Endothelial cell of umbilical vein (primary cell): ENCODE results near the gene SENP5. TPM values are rescaled to one million over a fixed set of nuclear protein-coding genes. Genes with fewer than 3 reads are reported as not detected.

Experiments
- BruUV-seq: library from RNA; stranded (reverse); fragments of 400-500 nt; replicated peaks from 2 replicates; lab custom pipeline; 2021; lab: Mats Ljungman, UMichigan
- CTCF ChIA-PET: fragments of 300-600, 350-600 bp; sonication (Branson Sonifier 250); formaldehyde crosslinking; loops from one replicate; lab custom pipeline; 2021; ENCODE audit warnings: antibody characterized with exemption, inconsistent platforms; lab: Charles Lee
- POLR2A ChIA-PET: fragments of 300-600, 350-600 bp; sonication (Branson Sonifier 250); formaldehyde crosslinking; loops from one replicate; lab custom pipeline; 2021; ENCODE audit warnings: antibody characterized with exemption, inconsistent platforms; lab: Charles Lee
- DNase-seq: peaks from one replicate; pipeline ENCODE4 v3.0.0-alpha.2; 2011; ENCODE audit warnings: low read depth, low spot score
- FAIRE-seq: peaks from 2 replicates; lab custom pipeline; 2011; peaks lifted over from hg19 to GRCh38; lab: Jason Lieb, UNC
- H2AFZ ChIP-seq: 2 replicates; pipeline ENCODE4 v1.6.0; 2012; ENCODE audit warnings: low read depth, low read length, control low read depth, inconsistent platforms
- H3K27ac ChIP-seq: 2 replicates; pipeline ENCODE4 v1.5.1; 2011; ENCODE audit warnings: low read depth, mild to moderate bottlenecking, control low read depth, low read length, moderate library complexity; ENCODE audit not compliant: insufficient read depth
- H3K27me3 ChIP-seq, 2 experiments: 2 replicates each; pipeline versions ENCODE4 v1.6.0 to v1.6.1; 2011; ENCODE audit warnings: low read length in 2 of 2, mixed read lengths in 1 of 2; ENCODE audit not compliant: control insufficient read depth in 2 of 2, insufficient read depth in 2 of 2
- H3K36me3 ChIP-seq, 2 experiments: 2 replicates in 1 of 2; 3 replicates in 1 of 2; pipeline ENCODE4 v1.5.1; 2011; ENCODE audit warnings: low read length in 2 of 2, mild to moderate bottlenecking in 1 of 2, moderate library complexity in 1 of 2; ENCODE audit not compliant: control insufficient read depth in 2 of 2, insufficient read depth in 2 of 2; ENCODE audit errors: extremely low read depth in 1 of 2
- H3K4me1 ChIP-seq: 3 replicates; pipeline ENCODE4 v1.5.1; 2011; ENCODE audit warnings: mild to moderate bottlenecking, low read length; ENCODE audit not compliant: control insufficient read depth, insufficient read depth; ENCODE audit errors: extremely low read depth
- H3K4me2 ChIP-seq: 2 replicates; pipeline ENCODE4 v1.6.1; 2011; ENCODE audit warnings: low read length, control low read depth, mixed read lengths; ENCODE audit not compliant: insufficient read depth
- H3K4me3 ChIP-seq, 3 experiments: fragments of 200-600 bp in 1 of 3; sonication (generic), shearing (Covaris generic) in 1 of 3; replicated peaks in 1 of 3; 2 replicates each; pipeline ENCODE4 v1.5.1; 2011 to 2016; ENCODE audit warnings: control low read depth in 3 of 3, low read length in 3 of 3, mild to moderate bottlenecking in 2 of 3, inconsistent platforms in 1 of 3, low read depth in 1 of 3, moderate library complexity in 1 of 3; ENCODE audit not compliant: insufficient read depth in 1 of 3
- H3K79me2 ChIP-seq: 2 replicates; pipeline ENCODE4 v1.6.0; 2012; ENCODE audit warnings: low read length, inconsistent platforms; ENCODE audit not compliant: control insufficient read depth, insufficient read depth
- H3K9ac ChIP-seq: replicated peaks from 2 replicates; pipeline ENCODE3; 2011; ENCODE audit warnings: low read length, control low read depth; ENCODE audit not compliant: insufficient read depth; ENCODE audit errors: extremely low read depth
- H3K9me1 ChIP-seq: replicated peaks from 3 replicates; pipeline ENCODE4 v1.6.0; 2011; ENCODE audit warnings: mild to moderate bottlenecking, low read length; ENCODE audit not compliant: control insufficient read depth, insufficient read depth; ENCODE audit errors: extremely low read depth
- H3K9me3 ChIP-seq: replicated peaks from 2 replicates; pipeline ENCODE4 v1.5.1; 2012; ENCODE audit warnings: low read length, inconsistent platforms; ENCODE audit not compliant: control insufficient read depth, insufficient read depth
- H4K20me1 ChIP-seq: replicated peaks from 2 replicates; pipeline ENCODE3; 2011; ENCODE audit warnings: mild to moderate bottlenecking, low read length; ENCODE audit not compliant: control insufficient read depth, insufficient read depth; ENCODE audit errors: extremely low read depth
- CTCF ChIP-seq, 2 donors: IDR thresholded peaks; 1 replicate in 1 of 2; 2 replicates in 1 of 2; pipeline ENCODE4 v1.5.1; 2011; ENCODE audit warnings: low read length in 2 of 2, mild to moderate bottlenecking in 2 of 2, moderate library complexity in 2 of 2, control low read depth in 1 of 2, inconsistent platforms in 1 of 2, low read depth in 1 of 2; ENCODE audit not compliant: insufficient read depth in 1 of 2; ENCODE audit errors: extremely low read depth in 1 of 2
- EZH2 ChIP-seq: IDR thresholded peaks from 2 replicates; pipeline ENCODE4 v1.6.1; 2012; ENCODE audit warnings: borderline replicate concordance, low read depth, mild to moderate bottlenecking, moderate library complexity, low read length, inconsistent platforms; ENCODE audit not compliant: severe bottlenecking
- FOS ChIP-seq: IDR thresholded peaks from 2 replicates; pipeline ENCODE4 v1.6.1; 2011; ENCODE audit warnings: mild to moderate bottlenecking, low read length, moderate library complexity, borderline replicate concordance; ENCODE audit not compliant: insufficient read depth
- GATA2 ChIP-seq: IDR thresholded peaks from 2 replicates; pipeline ENCODE4 v1.7.0; 2011; ENCODE audit warnings: low read depth, mild to moderate bottlenecking, moderate library complexity, mixed read lengths, low read length; ENCODE audit not compliant: insufficient read length, insufficient read depth
- JUN ChIP-seq: IDR thresholded peaks from 2 replicates; pipeline ENCODE4 v1.6.1; 2011; ENCODE audit warnings: borderline replicate concordance, low read depth; ENCODE audit not compliant: insufficient read length, insufficient read depth
- MAX ChIP-seq: IDR thresholded peaks from 2 replicates; pipeline ENCODE4 v1.6.1; 2011; ENCODE audit not compliant: insufficient read depth, insufficient read length
- MYC ChIP-seq: IDR thresholded peaks from one replicate; pipeline ENCODE4 v1.6.1; 2011; ENCODE audit warnings: mild to moderate bottlenecking, low read depth, low read length
- POLR2A ChIP-seq: IDR thresholded peaks from 2 replicates; pipeline ENCODE4 v1.6.1; 2012; ENCODE audit warnings: low read depth, mild to moderate bottlenecking, control low read depth, low read length
- POLR2AphosphoS5 ChIP-seq: IDR thresholded peaks from 2 replicates; pipeline ENCODE4 v1.6.1; 2012; ENCODE audit warnings: low read depth, mild to moderate bottlenecking, control low read depth, low read length, moderate library complexity; ENCODE audit not compliant: insufficient read depth
- dilution Hi-C: fragments of 300-500 bp; cut with MboI; formaldehyde crosslinking; loops from one replicate; pipeline ENCODE4 v1.15.0; 2019; ENCODE audit warnings: low sequenced_read_pairs; ENCODE audit not compliant: extremely low pct_ligation_motif_present
- intact Hi-C: fragments of 100-400 bp; cut with micrococcal nuclease; formaldehyde crosslinking; loops from one replicate; pipeline ENCODE4 v1.10.0; 2022
- polyA plus RNA-seq, 4 experiments: library from polyadenylated mRNA; depleted of rRNA in 3 of 4; stranded (reverse) in 3 of 4; unstranded in 1 of 4; fragments of >200 nt; gene quantifications; 2 replicates each; pipeline versions ENCODE4 v1.2.1 to v1.2.3, GENCODE V29; 2011 to 2012; ENCODE audit warnings: missing spikeins in 1 of 4
- total RNA-seq: library from RNA; stranded (reverse); gene quantifications from 2 replicates; pipeline ENCODE4 v1.2.3, GENCODE V29; 2021

SENP5 gene
- total and polyA plus RNA-seq, 2 donors (not counting 3 experiments of a cell fraction or from before 2014, with no cell fraction given) = 7.9 to 33.5 TPM

- CTCF ChIA-PET = interaction anchor here (1.2 to 1.8 kb wide), 3 partner anchors 10 to 27 kb away, joined by 3 to 10 read pairs (median 3); no protein-coding TSS in a partner anchor
- Histone ChIP-seq H3K9me1 (no peaks in the 10 kb centered on the region), H3K27ac (no peak overlapping the region), H4K20me1 (no peaks in the 10 kb centered on the region), H3K4me2 (no peak overlapping the region), H3K27me3 (no peaks in the 10 kb centered on the region), H3K4me1 (peaks cover 2% of the 10 kb centered on the region), H3K9ac (no peak overlapping the region), H3K79me2 (peaks cover 4% of the 10 kb centered on the region), H3K4me3 (no peak overlapping the region), H3K36me3 (no peaks in the 10 kb centered on the region), H2AFZ (no peak overlapping the region), H3K9me3 (no peaks in the 10 kb centered on the region)
- intact Hi-C loops = no loop called here
- no TSS peak for BruUV-seq
- no peak for DNase-seq
- POLR2A ChIA-PET = no interaction called here
- no peak for TF ChIP-seq GATA2
- no peak for TF ChIP-seq POLR2A
- no peak for TF ChIP-seq MAX
- no peak for TF ChIP-seq CTCF (IDR thresholded peaks at IDR 0.05; ENCODE audit: extremely low read depth in 1 of 2, insufficient read depth in 1 of 2, low read depth in 1 of 2, low read length in 2 of 2)
- no peak for TF ChIP-seq JUN
- TF ChIP-seq MYC = no peak
- no peak for TF ChIP-seq POLR2AphosphoS5
- TF ChIP-seq EZH2 = no peak
- TF ChIP-seq FOS = no peak
- dilution Hi-C loops = no loop called here
- FAIRE-seq = no peak
Measured at GRCh38 chr3:196948442-196949284, 80.9 kb downstream of the SENP5 start.
